ENCODE measurements around the gene CLCN2.

Gene CLCN2

DNA sequence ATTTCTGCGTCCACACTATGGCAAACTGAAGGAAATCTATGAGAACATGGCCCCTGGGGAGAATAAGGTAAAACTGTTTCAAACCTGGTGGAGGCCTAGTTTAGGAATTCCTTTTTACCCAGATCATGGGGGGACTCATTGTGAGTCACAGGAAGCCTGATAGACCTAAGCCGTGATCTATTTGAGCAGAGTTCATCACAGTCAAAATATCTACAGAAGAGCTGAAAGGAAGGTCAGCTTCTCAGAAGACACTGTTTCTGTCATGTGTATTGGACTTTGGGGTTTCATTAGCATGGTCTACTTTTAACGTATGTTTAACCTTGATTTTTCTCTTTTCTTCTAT is 61.1 kb downstream of the CLCN2 start:
- no peak for DNase-seq (ENCODE audit: extremely low read depth in 1 of 2, low read depth in 1 of 2)

DNA sequence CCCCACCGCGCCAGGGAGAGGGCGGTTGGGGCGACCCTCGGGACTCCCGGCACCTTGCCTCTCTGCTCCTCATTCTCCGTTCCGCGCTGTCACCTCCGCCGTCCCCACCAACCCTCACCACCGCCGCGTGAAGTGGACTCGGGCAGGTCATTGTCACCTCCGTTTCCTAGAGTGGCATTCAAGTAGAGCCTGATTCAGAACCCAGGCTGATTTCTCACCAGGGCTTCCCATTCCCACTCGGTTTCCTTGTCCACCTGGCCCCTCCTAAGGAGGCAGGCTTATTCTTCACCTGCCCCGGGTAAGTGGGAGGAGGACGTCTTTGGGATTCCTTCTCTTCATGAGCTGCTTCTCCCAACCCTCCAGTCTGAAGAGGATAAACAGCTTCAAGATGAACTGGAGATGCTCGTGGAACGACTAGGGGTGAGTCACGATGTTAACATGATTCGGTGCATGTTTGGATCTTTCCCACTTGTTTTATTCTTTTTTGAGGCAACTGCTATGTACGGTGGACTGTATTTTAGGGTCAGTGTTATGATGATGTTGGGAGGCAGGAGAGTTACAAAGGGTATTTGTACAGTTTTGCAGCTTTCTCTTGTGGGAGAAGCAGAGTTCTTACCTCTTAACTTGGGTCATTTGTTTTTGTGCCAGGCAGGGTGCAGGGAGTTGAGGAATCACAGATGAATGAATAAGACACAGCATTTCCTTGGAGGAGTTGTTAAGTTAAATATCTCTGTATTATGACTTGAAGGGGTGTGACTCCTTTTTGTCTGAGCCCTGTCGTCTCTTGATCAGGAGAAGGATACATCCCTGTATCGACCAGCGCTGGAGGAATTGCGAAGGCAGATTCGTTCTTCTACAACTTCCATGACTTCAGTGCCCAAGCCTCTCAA is 61.7 kb downstream of the CLCN2 start:
- no peak for DNase-seq (ENCODE audit: extremely low read depth in 1 of 2, low read depth in 1 of 2)

DNA sequence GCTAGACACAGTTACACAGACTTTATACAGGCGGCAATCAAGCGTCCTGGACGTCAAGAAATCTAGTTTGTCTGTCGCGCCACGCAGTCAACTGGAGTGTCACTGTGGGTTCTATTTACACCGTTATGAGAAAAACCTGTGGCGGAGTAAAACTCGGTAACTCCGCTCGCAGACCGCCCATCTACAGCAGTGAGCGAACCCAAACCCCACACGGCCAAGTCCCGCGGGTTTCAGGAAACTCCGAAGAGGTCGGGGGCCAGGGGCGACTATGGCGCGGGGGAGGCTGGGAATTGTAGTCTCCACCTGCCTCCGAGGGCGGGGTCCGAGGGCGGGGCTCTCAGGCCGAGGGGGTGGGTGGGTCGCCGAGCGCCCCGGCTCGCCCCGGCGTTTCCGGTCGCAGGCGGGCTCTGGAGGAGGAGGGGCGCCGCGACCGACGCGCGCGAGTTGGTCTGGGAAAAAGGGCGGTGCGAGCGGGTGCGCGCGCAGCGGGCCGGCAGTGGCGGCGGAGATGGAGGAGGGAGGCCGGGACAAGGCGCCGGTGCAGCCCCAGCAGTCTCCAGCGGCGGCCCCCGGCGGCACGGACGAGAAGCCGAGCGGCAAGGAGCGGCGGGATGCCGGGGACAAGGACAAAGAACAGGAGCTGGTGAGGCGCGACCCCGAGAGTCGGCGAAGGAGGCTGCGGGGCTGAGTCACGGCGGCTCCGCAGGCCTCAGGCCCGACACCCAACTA is 62.5 kb downstream of the CLCN2 start, which contains the start of gene PSMD2:
Gene PSMD2, plus strand, starts transcription at position 483 of the 729 bp plus-strand sequence. Its CDS starts 26 bp downstream, at position 509.
- peak; percentile 98 for DNase-seq (ENCODE audit: extremely low read depth in 1 of 2, low read depth in 1 of 2)

DNA sequence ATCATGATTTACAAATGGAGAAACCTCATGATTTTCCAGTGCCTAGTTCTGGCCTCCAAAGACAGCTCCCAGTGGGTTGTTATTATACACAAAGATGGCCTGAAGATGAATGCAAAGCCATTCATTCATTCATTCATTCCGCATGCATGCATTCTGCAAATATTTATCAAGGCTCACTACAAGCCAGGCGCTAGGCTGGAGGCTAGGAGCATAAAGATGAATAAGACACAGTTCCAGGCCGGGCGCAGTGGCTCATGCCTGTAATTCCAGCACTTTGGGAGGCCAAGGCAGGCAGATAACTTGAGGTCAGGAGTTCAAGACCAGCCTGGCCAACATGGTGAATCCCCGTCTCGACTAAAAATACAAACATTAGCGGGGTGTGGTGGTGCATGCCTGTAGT is 64.8 kb downstream of the CLCN2 start:
- no peak for DNase-seq (ENCODE audit: extremely low read depth in 1 of 2, low read depth in 1 of 2)
